ENCODE results near the gene KIT. TPM values are rescaled to one million over a fixed set of nuclear protein-coding genes. Genes with fewer than 3 reads are reported as not detected.

Gene KIT
- total and polyA plus RNA-seq, 2 donors (not counting 1 experiment from before 2014, with no cell fraction given): 0.01 TPM; not detected in 1

GRCh38 chr4:54661686-54662085, 3.9 kb downstream of the KIT start:
- CTCF ChIA-PET: no interaction called here

GRCh38 chr4:54662123-54662522, 4.4 kb downstream of the KIT start:
- H3K9me3 Mint-ChIP-seq (ENCODE audit: insufficient read depth): no peaks in the 10 kb centered on the region
- WGBS (ENCODE audit: insufficient coverage): 71% methylated on average over 1 of the region's 3 CpGs
- CTCF ChIA-PET: no interaction called here

More at GRCh38 chr4:54661686-54662085, 3.9 kb downstream of the KIT start:
- peaks cover 54% of the 10 kb centered on the region for H3K27me3 Mint-ChIP-seq
- Histone ChIP-seq H4K20me1 (ENCODE audit: control insufficient read depth, insufficient read depth, low read length, poor library complexity, severe bottlenecking) (no peaks in the 10 kb centered on the region), H3K4me1 (ENCODE audit: control insufficient read depth in 2 of 2, insufficient read depth in 2 of 2, low read length in 2 of 2) (peaks cover 31% of the 10 kb centered on the region in 2 donors), H3K4me2 (replicated peaks; ENCODE audit: low read depth, low read length, poor library complexity, severe bottlenecking) (no peak overlapping the region), H3K27ac (ENCODE audit: low read length in 2 of 2) (no peak overlapping the region), H3K79me2 (ENCODE audit: control insufficient read depth, insufficient read depth, low read length) (no peaks in the 10 kb centered on the region), H3K27me3 (replicated peaks in 1 of 4; ENCODE audit: control extremely low read depth in 1 of 4, control insufficient read depth in 3 of 4, insufficient read depth in 4 of 4, low read length in 3 of 4) (peaks cover 0 to 69% (median 45%) of the 10 kb centered on the region in 4 experiments), H3K4me3 (ENCODE audit: control extremely low read depth in 1 of 5, extremely low read depth in 1 of 5, insufficient read depth in 1 of 5, low read depth in 2 of 5, low read length in 4 of 5) (no peak overlapping the region), H3K9ac (ENCODE audit: low read length) (no peak overlapping the region), H2AFZ (ENCODE audit: insufficient read depth, low read depth, low read length, poor library complexity, severe bottlenecking) (no peak overlapping the region), H3K36me3 (replicated peaks in 1 of 2; ENCODE audit: control extremely low read depth in 1 of 2, control insufficient read depth in 1 of 2, extremely low read depth in 1 of 2, insufficient read depth in 2 of 2, low read length in 1 of 2) (no peaks in the 10 kb centered on the region), H3K9me3 (ENCODE audit: control extremely low read depth in 1 of 3, control insufficient read depth in 2 of 3, insufficient read depth in 1 of 3, low read length in 2 of 3) (peaks cover 0 to 6% (median 1%) of the 10 kb centered on the region in 3 donors)
- ATAC-seq (ENCODE audit: low read depth): no peak
- 50% methylated on average over 1 of the region's 4 CpGs for WGBS (ENCODE audit: insufficient coverage)
- POLR2A ChIA-PET: no interaction called here
- no peak for DNase-seq
- H3K4me3 Mint-ChIP-seq: no peak overlapping the region
- no peak overlapping the region for H3K27ac Mint-ChIP-seq
- intact Hi-C loops (cut with micrococcal nuclease): no loop called here
- H3K9me3 Mint-ChIP-seq (ENCODE audit: insufficient read depth): no peaks in the 10 kb centered on the region
- H3K4me1 Mint-ChIP-seq: peaks cover 25% of the 10 kb centered on the region
- TF ChIP-seq CTCF (IDR thresholded peaks at IDR 0.05) (no peak), EZH2 (IDR thresholded peaks at IDR 0.05; ENCODE audit: borderline replicate concordance, insufficient read depth, low read depth, low read length, poor library complexity, severe bottlenecking) (no peak)

More at GRCh38 chr4:54662123-54662522, 4.4 kb downstream of the KIT start:
- Histone ChIP-seq H2AFZ (ENCODE audit: insufficient read depth, low read depth, low read length, poor library complexity, severe bottlenecking) (no peak overlapping the region), H3K4me1 (ENCODE audit: control insufficient read depth in 2 of 2, insufficient read depth in 2 of 2, low read length in 2 of 2) (peaks cover 27 to 28% of the 10 kb centered on the region in 2 donors), H3K4me3 (ENCODE audit: control extremely low read depth in 1 of 5, extremely low read depth in 1 of 5, insufficient read depth in 1 of 5, low read depth in 2 of 5, low read length in 4 of 5) (no peak overlapping the region), H3K36me3 (replicated peaks in 1 of 2; ENCODE audit: control extremely low read depth in 1 of 2, control insufficient read depth in 1 of 2, extremely low read depth in 1 of 2, insufficient read depth in 2 of 2, low read length in 1 of 2) (no peaks in the 10 kb centered on the region), H3K4me2 (replicated peaks; ENCODE audit: low read depth, low read length, poor library complexity, severe bottlenecking) (no peak overlapping the region), H3K27me3 (replicated peaks in 1 of 4; ENCODE audit: control extremely low read depth in 1 of 4, control insufficient read depth in 3 of 4, insufficient read depth in 4 of 4, low read length in 3 of 4) (peaks cover 0 to 65% (median 43%) of the 10 kb centered on the region in 4 experiments), H3K9me3 (ENCODE audit: control extremely low read depth in 1 of 3, control insufficient read depth in 2 of 3, insufficient read depth in 1 of 3, low read length in 2 of 3) (peaks cover 0 to 6% (median 1%) of the 10 kb centered on the region in 3 donors), H4K20me1 (ENCODE audit: control insufficient read depth, insufficient read depth, low read length, poor library complexity, severe bottlenecking) (no peaks in the 10 kb centered on the region), H3K79me2 (ENCODE audit: control insufficient read depth, insufficient read depth, low read length) (no peaks in the 10 kb centered on the region), H3K27ac (ENCODE audit: low read length in 2 of 2) (no peak overlapping the region), H3K9ac (ENCODE audit: low read length) (no peak overlapping the region)
- Mint-ChIP-seq H3K27ac (no peak overlapping the region), H3K4me3 (no peak overlapping the region), H3K4me1 (peaks cover 21% of the 10 kb centered on the region), H3K27me3 (peaks cover 51% of the 10 kb centered on the region)
- no peak for TF ChIP-seq EZH2 (IDR thresholded peaks at IDR 0.05; ENCODE audit: borderline replicate concordance, insufficient read depth, low read depth, low read length, poor library complexity, severe bottlenecking)
- no peak for TF ChIP-seq CTCF (IDR thresholded peaks at IDR 0.05)
- ATAC-seq (ENCODE audit: low read depth): no peak
- POLR2A ChIA-PET: no interaction called here
- intact Hi-C loops (cut with micrococcal nuclease): no loop called here
- no peak for DNase-seq
